Natural killer cell treated with Interleukin-12 subunit alpha and Interleukin-12 subunit beta and Interleukin-15 and Interleukin-18, amount 100 ng/mL, for 72 hours (primary cell): ENCODE measurements around the gene WDR72. TPM values are rescaled to one million over a fixed set of nuclear protein-coding genes. Genes with fewer than 3 reads are reported as not detected.
"Not testable (repeated sequence)": the region's sequence is repeated elsewhere in the genome, so short reads cannot be mapped to it uniquely, and the experiment has no call there.

Experiments
- ATAC-seq, 2 donors: fragments of 150-1000 bp; cut with Tn5 transposase in 1 of 2; sonication (Bioruptor Pico), chemical (Tn5 transposase) in 1 of 2; 2 replicates each; pipeline ENCODE4 v1.10.0; 2021
- DNase-seq: peaks from one replicate; pipeline ENCODE4 v3.0.0; 2022; ENCODE audit warnings: low spot score
- H3K27ac Mint-ChIP-seq, 2 donors: 1 replicate in 1 of 2; 2 replicates in 1 of 2; pipeline ENCODE4 v1.8.0; 2022; ENCODE audit warnings: mixed read lengths in 2 of 2, mild to moderate bottlenecking in 1 of 2, moderate library complexity in 1 of 2
- H3K27me3 Mint-ChIP-seq, 2 donors: 1 replicate in 1 of 2; 2 replicates in 1 of 2; pipeline ENCODE4 v1.8.0; 2022; ENCODE audit warnings: mixed read lengths in 2 of 2
- H3K36me3 Mint-ChIP-seq: one replicate; pipeline ENCODE4 v1.8.0; 2022; ENCODE audit warnings: mixed read lengths
- H3K4me1 Mint-ChIP-seq, 2 donors: 1 replicate in 1 of 2; 2 replicates in 1 of 2; pipeline ENCODE4 v1.8.0; 2022; ENCODE audit warnings: low read depth in 2 of 2, mixed read lengths in 2 of 2, mild to moderate bottlenecking in 1 of 2
- H3K4me3 Mint-ChIP-seq: one replicate; pipeline ENCODE4 v1.8.0; 2022; ENCODE audit warnings: mixed read lengths
- H3K9me3 Mint-ChIP-seq: 2 replicates; pipeline ENCODE4 v1.8.0; 2022; ENCODE audit warnings: mixed read lengths
- total RNA-seq, 2 donors: library from RNA; stranded (reverse); gene quantifications; one replicate each; pipeline ENCODE4 v1.2.3, GENCODE V29; 2022

WDR72 gene
- total RNA-seq = not detected

DNA sequence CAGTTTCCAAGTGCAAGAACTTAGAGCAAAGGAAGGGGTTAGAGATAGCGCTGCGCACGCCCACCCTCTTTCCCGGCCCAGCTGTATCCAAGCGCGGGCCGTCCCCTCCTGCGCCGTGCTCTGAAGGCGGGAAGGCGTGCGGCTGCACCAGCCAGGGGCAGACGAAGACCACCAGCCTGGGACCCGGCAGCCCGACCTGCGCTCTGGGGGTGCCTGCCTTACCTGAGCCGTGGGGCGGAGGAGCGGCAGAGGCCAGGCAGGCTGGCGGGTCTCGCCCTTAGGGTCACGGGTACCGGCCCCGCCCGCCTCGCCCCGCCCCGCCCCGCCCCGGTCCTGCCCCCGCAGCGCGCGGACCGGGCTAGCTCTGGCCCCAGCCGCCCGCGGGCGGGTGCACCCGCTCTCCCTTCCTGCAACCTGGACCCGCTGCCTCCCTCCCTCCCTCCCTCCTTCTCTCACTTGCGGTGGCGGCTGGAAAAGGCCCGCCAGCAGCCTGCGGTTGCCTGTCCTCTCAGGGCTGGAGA lies at the start of gene WDR72:
Gene WDR72 (minus strand): TSS at position 253 of the 521 bp plus-strand sequence. CDS start 26,514 bp downstream, outside the sequence.
- DNase-seq (no peak), ATAC-seq (peak in 1 of 2 donors; percentile 41)
- Mint-ChIP-seq H3K9me3 (peaks cover 2% of the 10 kb centered on the region), H3K27ac (no peak within 1 kb of the TSS), H3K27me3 (peaks cover 16 to 19% of the 10 kb centered on the region in 2 donors), H3K36me3 (peaks cover 7% of the 10 kb centered on the region), H3K4me3 (peak within 1 kb of the TSS; percentile 75), H3K4me1 (peaks cover 0 to 8% of the 10 kb centered on the region in 2 donors)

DNA sequence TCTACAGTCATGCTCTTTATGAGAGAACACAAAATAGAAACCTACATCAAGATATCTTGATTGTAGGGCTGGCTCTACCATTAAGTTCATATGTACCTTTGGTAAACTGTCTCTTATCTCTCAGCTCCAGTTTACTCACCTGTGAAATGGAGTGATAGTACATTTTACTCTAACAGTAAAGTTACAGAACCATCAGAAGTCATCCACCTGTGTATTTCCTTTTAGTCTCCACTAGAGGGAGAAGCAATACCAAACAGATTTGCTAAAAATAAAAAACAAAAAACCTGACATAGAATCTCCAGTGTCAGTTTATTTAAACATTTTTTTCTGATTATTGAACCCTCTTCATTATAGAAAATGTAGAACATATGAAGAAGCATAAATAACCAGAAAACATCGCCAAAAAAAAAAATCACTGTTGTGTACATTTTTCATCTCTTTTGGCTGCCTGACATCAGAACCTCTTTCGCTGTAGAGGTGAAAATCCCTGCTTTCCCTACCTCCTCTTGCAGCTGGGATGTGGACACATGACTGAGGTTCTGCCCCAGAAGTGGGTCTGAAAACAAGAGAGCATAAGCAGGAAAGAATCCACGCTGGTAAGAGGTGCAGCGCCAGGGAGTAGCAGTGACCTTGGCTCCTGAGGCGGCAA lies 48.7 kb upstream of the WDR72 start:
- H3K4me1 Mint-ChIP-seq = no peaks in the 10 kb centered on the region
- H3K9me3 Mint-ChIP-seq = no peaks in the 10 kb centered on the region
- no peak overlapping the region for H3K4me3 Mint-ChIP-seq
- DNase-seq (no peak), ATAC-seq (no peak)
- no peaks in the 10 kb centered on the region for H3K27me3 Mint-ChIP-seq
- no peaks in the 10 kb centered on the region for H3K36me3 Mint-ChIP-seq
- no peak overlapping the region for H3K27ac Mint-ChIP-seq

DNA sequence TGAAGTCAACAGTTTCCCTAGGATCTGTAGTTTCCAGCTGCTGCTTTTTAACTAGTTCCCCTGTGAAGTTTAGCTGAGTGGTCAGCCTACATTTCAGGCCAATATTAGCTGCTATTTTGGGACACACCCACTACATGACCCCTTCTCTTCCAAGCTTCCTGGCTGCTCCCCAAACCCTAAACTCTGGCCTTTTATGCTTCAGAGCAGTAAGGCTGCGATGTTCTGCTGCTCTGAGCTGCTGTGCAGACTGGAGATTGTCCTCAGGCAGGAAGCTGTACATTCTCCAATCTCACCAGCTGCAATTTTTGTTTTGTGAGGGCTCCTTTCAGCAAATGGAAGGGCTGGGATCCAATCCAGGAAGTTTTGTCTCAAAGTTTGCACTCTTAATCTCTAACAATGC lies 48.0 kb upstream of the WDR72 start:
- H3K27me3 Mint-ChIP-seq = no peaks in the 10 kb centered on the region
- H3K4me1 Mint-ChIP-seq = no peaks in the 10 kb centered on the region
- no peaks in the 10 kb centered on the region for H3K9me3 Mint-ChIP-seq
- DNase-seq (no peak), ATAC-seq (no peak)
- no peak overlapping the region for H3K27ac Mint-ChIP-seq
- H3K4me3 Mint-ChIP-seq = no peak overlapping the region
- H3K36me3 Mint-ChIP-seq = no peaks in the 10 kb centered on the region

DNA sequence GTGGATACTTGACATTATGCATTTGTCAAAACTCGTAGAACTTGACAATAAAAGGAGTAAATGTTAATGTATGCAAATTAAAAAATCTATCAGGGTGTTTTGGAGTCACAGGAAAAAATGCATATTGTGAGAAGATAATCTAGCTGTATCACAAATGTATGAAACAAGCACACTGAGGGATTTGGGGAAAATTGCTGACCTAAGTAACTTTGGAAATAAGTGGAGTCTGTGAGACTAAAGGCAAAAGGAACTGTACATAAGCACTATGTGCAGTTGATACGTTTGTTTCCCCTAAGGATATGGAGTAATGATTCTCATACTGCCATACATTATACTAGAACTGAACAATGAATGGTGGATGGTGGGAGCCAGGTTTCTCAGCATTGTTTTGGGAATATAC lies 43.2 kb upstream of the WDR72 start:
- no peaks in the 10 kb centered on the region for H3K9me3 Mint-ChIP-seq
- ATAC-seq (no peak), DNase-seq (no peak)
- no peak overlapping the region for H3K4me3 Mint-ChIP-seq
- no peak overlapping the region for H3K27ac Mint-ChIP-seq
- no peaks in the 10 kb centered on the region for H3K36me3 Mint-ChIP-seq
- no peaks in the 10 kb centered on the region for H3K4me1 Mint-ChIP-seq
- no peaks in the 10 kb centered on the region for H3K27me3 Mint-ChIP-seq

DNA sequence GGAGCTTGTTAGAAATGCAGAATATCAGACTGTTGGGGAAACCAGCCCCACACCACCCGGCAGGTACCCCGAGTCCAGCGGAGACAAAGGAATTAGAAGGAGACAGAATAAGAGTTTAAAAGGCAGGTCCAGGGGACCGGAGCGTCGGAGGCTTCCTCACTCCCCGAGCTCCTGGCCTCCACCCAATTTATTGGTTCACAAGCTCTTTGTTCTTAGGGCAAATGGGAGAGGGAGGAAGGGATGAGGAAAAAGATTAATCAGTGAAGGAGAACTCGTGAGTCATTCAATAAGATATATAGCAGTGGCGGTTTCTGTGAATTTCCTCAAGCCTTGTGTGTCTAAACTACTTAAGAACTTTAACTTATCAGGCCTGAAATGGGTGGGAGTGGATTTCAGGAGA lies 32.1 kb upstream of the WDR72 start:
- Mint-ChIP-seq H3K36me3 (no peaks in the 10 kb centered on the region), H3K4me1 (no peaks in the 10 kb centered on the region), H3K27ac (no peak overlapping the region), H3K9me3 (peaks cover 24% of the 10 kb centered on the region), H3K27me3 (peaks cover 3 to 5% of the 10 kb centered on the region in 2 donors), H3K4me3 (no peak overlapping the region)
- ATAC-seq (no peak), DNase-seq (no peak)

DNA sequence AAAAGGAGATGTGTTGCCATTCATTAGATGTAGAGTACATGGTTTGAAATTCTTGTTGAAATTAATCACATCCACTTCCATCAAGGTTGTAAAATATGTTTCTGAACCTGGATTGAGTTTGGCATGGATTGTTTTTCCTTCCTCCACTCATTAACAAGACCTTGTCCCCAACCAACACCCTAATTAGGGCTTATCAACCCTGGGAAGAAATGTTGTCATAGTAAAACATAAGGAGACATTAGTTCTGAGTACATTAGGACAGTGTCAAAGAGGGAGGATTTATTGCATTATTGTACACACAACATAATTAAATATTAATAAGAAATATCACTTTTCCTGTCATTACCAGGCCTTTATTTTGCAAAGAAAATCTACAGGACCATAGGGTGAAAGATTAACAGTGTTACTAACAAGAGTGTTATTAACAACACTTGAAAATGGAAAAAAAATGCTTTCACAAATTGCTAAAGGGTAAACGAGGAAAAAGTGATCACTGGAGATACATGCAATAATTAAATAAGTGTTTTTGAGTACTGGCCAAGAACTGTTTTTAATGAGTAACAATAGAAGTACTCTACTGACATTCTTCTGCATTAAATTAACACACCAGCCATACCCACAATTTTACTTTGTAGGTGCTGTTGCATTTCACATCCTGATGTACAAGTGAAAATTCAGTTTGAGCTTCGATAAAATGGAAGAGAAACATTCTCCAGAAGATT lies 30.4 kb upstream of the WDR72 start:
- H3K4me1 Mint-ChIP-seq = no peaks in the 10 kb centered on the region
- H3K4me3 Mint-ChIP-seq = no peak overlapping the region
- H3K27ac Mint-ChIP-seq = no peak overlapping the region
- peaks cover 3 to 5% of the 10 kb centered on the region in 2 donors for H3K27me3 Mint-ChIP-seq
- DNase-seq (no peak), ATAC-seq (no peak)
- H3K36me3 Mint-ChIP-seq = no peaks in the 10 kb centered on the region
- peaks cover 30% of the 10 kb centered on the region for H3K9me3 Mint-ChIP-seq

DNA sequence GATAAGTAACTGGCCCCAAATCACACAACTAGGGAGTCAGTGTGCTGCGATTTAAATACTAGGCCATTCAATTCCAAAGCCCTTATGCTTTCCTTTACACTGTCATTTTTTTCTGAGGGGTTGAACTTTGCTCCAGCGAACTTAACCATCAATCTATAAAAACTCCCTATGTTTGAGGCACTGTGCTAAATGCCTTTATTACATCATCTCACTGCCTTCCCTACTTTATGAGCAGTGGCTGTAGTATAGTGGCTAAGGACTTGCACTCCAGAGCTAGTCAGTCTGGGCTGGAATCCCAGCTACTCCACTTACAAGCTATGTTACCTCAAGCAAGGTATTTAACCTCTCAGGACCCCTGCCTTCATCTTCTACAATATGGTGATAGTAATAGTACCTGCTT lies 26.9 kb upstream of the WDR72 start:
- no peak for DNase-seq
- Mint-ChIP-seq H3K4me3 (no peak overlapping the region), H3K27me3 (peaks cover 3 to 5% of the 10 kb centered on the region in 2 donors), H3K9me3 (peaks cover 29% of the 10 kb centered on the region), H3K27ac (no peak overlapping the region), H3K36me3 (no peaks in the 10 kb centered on the region), H3K4me1 (no peaks in the 10 kb centered on the region)
- ATAC-seq = no peak

DNA sequence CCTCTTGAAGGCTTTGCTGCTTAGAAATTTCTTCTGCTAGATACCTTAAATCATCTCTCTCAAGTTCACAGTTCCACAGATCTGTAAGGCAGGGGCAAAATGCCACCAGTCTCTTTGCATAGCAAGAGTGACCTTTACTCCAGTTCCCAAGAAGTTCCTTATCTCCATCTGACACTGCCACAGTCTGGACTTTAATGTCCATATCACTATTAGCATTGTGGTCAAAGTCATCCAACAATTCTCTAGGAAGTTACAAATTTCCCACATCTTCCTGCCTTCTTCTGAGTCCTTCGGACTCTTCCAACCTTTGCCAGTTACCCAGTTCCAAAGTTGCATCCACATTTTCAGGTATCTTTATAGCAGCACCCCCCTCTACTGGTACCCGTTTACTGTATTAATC lies 25.8 kb upstream of the WDR72 start:
- not testable (repeated sequence) for H3K4me1 Mint-ChIP-seq, ATAC-seq, H3K36me3 Mint-ChIP-seq, DNase-seq, H3K27me3 Mint-ChIP-seq, H3K27ac Mint-ChIP-seq, H3K4me3 Mint-ChIP-seq
- peaks cover 24% of the 10 kb centered on the region for H3K9me3 Mint-ChIP-seq

DNA sequence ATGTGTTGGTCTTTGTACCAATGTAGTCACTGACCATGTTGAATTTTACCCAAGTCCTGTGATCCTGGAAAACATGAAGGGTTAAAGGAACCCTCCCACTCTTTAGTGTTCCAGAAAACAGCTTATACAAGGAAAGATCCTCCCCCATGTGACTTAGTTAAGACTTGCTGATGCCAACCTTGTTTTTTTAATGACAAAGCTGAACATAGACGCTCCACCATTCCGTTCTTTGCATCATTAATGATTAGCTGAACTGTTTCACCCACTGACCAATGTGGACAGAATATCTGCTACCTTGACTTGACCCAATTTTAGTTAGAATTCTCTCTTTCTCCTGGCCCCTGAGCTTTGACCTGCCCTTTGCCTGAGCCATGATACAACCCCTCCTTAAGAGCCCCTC lies 3.5 kb upstream of the WDR72 start:
- ATAC-seq (no peak), DNase-seq (no peak)
- Mint-ChIP-seq H3K4me3 (no peak overlapping the region), H3K27ac (no peak overlapping the region), H3K36me3 (peaks cover 7% of the 10 kb centered on the region), H3K9me3 (peaks cover 2% of the 10 kb centered on the region), H3K4me1 (peaks cover 0 to 8% of the 10 kb centered on the region in 2 donors), H3K27me3 (peaks cover 18% of the 10 kb centered on the region in 2 donors)

DNA sequence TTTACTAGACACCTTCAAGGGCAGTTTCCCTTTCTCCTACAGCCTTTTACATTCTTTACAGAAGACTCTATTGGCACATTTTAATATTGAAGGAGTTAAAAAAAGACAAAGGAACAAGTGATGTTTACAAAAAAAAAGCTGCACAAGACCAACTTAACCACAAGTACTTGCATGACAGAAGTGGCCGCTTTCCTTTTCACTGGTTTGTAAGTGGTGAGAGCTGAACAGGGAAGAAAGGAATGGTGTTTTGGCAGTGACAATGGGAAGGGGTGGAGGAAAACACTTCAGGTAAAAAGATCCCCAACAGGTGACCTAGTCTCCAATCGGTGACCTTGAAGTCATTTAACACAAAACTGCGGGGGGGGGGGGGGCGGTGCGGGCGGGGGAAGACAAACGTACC lies 1.1 kb downstream of the WDR72 start:
- peaks cover 16 to 19% of the 10 kb centered on the region in 2 donors for H3K27me3 Mint-ChIP-seq
- DNase-seq (no peak), ATAC-seq (no peak)
- H3K9me3 Mint-ChIP-seq = peaks cover 5% of the 10 kb centered on the region
- H3K36me3 Mint-ChIP-seq = peaks cover 7% of the 10 kb centered on the region
- H3K4me1 Mint-ChIP-seq = peaks cover 0 to 8% of the 10 kb centered on the region in 2 donors
- no peak overlapping the region for H3K27ac Mint-ChIP-seq
- H3K4me3 Mint-ChIP-seq = peak overlapping the region; percentile 75

DNA sequence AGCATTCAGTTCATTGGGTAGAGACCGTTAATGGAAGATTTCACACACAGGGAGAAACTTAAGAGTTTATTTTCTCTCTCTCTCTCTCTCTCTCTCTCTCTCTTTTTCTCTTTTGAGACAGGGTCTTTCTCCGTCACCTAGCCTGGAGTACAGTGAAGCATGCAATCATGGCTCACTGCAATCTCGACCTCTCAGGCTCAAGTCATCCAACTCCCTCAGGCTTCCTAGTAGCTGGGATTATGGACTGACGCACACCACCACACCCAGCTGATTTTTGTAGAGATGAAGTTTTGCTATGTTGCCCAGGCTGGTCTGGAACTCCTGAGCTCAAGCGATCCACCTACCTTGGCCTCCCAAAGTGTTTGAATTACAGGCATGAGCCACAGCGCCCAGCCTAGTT lies 1.6 kb downstream of the WDR72 start:
- no peak for ATAC-seq
- Mint-ChIP-seq H3K36me3 (peaks cover 7% of the 10 kb centered on the region), H3K27ac (no peak overlapping the region)

DNA sequence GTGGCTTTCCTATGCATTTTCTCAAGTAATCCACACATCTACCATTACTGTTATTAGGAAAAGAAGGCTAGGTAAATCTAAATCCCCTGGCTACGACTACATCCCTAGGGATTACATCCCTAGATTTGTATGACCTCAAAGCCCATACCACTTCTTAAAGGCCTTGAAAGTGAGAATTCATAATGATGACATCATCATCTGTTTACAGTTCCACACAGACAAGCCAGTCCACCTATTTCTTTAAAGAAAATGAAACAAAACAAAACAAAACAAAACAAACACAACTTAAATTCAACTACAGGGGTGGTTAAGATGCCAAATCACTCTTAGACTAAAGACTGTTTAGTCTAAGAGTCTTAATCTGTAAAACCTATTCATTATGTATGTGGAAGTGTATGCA lies 5.7 kb downstream of the WDR72 start:
- ATAC-seq = no peak
- Mint-ChIP-seq H3K36me3 (no peaks in the 10 kb centered on the region), H3K4me1 (peaks cover 0 to 5% of the 10 kb centered on the region in 2 donors), H3K27me3 (peaks cover 6 to 10% of the 10 kb centered on the region in 2 donors), H3K27ac (no peak overlapping the region), H3K4me3 (no peak overlapping the region), H3K9me3 (peaks cover 7% of the 10 kb centered on the region)
- no peak for DNase-seq

More for the DNA sequence above, 1.6 kb downstream of the WDR72 start:
- peaks cover 16 to 19% of the 10 kb centered on the region in 2 donors for H3K27me3 Mint-ChIP-seq
- DNase-seq = no peak
- H3K4me3 Mint-ChIP-seq = no peak overlapping the region
- H3K4me1 Mint-ChIP-seq = peaks cover 0 to 8% of the 10 kb centered on the region in 2 donors
- H3K9me3 Mint-ChIP-seq = peaks cover 5% of the 10 kb centered on the region

DNA sequence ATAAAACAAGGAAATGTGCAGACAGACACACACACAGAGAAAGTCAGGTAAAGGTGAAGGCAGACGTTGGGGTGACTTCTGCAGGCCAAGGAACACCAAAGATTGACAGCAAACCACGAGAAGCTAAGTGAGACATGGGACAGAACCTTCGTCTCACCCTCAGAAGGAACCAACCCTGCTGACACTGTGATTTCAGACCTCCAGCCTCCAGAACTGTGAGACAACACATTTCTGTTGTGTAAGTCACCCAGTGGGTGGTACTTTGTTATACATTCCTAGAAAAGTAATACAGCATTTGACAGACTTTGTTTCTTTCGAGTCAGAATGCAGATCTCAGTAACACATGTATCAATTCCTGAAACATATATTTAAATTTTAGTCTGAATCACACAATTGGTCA lies 7.1 kb downstream of the WDR72 start:
- H3K36me3 Mint-ChIP-seq = no peaks in the 10 kb centered on the region
- H3K4me3 Mint-ChIP-seq = no peak overlapping the region
- no peaks in the 10 kb centered on the region for H3K4me1 Mint-ChIP-seq
- no peak for ATAC-seq
- DNase-seq = no peak
- H3K27me3 Mint-ChIP-seq = no peaks in the 10 kb centered on the region
- H3K27ac Mint-ChIP-seq = no peak overlapping the region
- peaks cover 7% of the 10 kb centered on the region for H3K9me3 Mint-ChIP-seq

DNA sequence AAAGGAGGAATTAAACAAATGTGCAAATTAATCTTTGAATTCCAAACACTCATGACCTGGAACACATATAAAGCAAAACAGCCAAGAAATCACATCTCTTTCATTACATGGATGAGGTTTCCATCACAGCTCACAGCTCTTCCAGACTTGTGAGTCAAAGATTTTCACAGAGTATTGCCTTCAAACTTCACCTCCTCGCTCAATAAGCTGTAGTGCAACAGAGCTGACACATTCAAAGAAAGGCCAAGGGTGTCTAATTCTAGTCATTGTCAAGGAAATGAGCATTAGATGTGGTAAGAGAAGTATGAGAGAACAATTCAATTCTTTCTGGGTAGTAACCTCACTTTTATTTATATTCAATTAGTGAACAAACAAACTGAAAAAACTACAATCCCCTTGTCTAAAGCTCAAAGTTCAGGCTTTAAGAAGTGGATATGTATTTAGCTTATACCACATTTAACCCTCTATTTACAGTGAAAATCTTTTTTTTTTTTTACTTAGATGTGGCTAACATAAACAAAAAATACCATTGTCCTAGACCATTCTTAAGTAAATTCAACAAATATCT lies 11.9 kb downstream of the WDR72 start:
- no peaks in the 10 kb centered on the region for H3K27me3 Mint-ChIP-seq
- H3K27ac Mint-ChIP-seq = no peak overlapping the region
- H3K9me3 Mint-ChIP-seq = peaks cover 4% of the 10 kb centered on the region
- H3K36me3 Mint-ChIP-seq = no peaks in the 10 kb centered on the region
- DNase-seq = no peak
- H3K4me3 Mint-ChIP-seq = no peak overlapping the region
- H3K4me1 Mint-ChIP-seq = peaks cover 0 to 4% of the 10 kb centered on the region in 2 donors
- ATAC-seq = no peak
